Measurements from ENCODE around the gene MPO.

Gene MPO

GRCh38 chr17:58279016-58279711 is 1.6 kb downstream of the MPO start:
- H3K36me3 ChIP-seq (ENCODE audit: control insufficient read depth, insufficient read depth, low read length): no peaks in the 10 kb centered on the region
- H3K4me3 ChIP-seq (ENCODE audit: low read depth, low read length): no peak overlapping the region
- peak overlapping the region; percentile 42 for H2AFZ ChIP-seq
- no peak overlapping the region for H3K9ac ChIP-seq
- no peak for TF ChIP-seq CTCF (IDR thresholded peaks at IDR 0.05)
- no peaks in the 10 kb centered on the region for H3K9me3 ChIP-seq (ENCODE audit: control insufficient read depth, low read length)
- H3K4me1 ChIP-seq: no peaks in the 10 kb centered on the region
- H3K27ac ChIP-seq: no peak overlapping the region
- no peaks in the 10 kb centered on the region for H3K27me3 ChIP-seq (ENCODE audit: control insufficient read depth, insufficient read depth, low read length)
- H3K79me2 ChIP-seq: no peaks in the 10 kb centered on the region
- peak overlapping the region; percentile 40 for H3K4me2 ChIP-seq (ENCODE audit: low read length)

- H3K36me3 ChIP-seq (ENCODE audit: control insufficient read depth, insufficient read depth, low read length): no peaks in the 10 kb centered on the region
- H3K4me3 ChIP-seq (ENCODE audit: low read depth, low read length): no peak overlapping the region
- no peaks in the 10 kb centered on the region for H3K9me3 ChIP-seq (ENCODE audit: control insufficient read depth, low read length)
- no peak overlapping the region for H2AFZ ChIP-seq
- no peak overlapping the region for H3K27ac ChIP-seq
- H3K79me2 ChIP-seq: no peaks in the 10 kb centered on the region
- no peaks in the 10 kb centered on the region for H3K4me1 ChIP-seq
- H3K4me2 ChIP-seq (ENCODE audit: low read length): no peak overlapping the region
- no peaks in the 10 kb centered on the region for H3K27me3 ChIP-seq (ENCODE audit: control insufficient read depth, insufficient read depth, low read length)
- no peak for TF ChIP-seq CTCF (IDR thresholded peaks at IDR 0.05)
- H3K9ac ChIP-seq: no peak overlapping the region
Measured at GRCh38 chr17:58278661-58279015, 2.1 kb downstream of the MPO start.

GRCh38 chr17:58277802-58278595 is 2.7 kb downstream of the MPO start:
- no peak overlapping the region for H3K9ac ChIP-seq
- H3K4me2 ChIP-seq (ENCODE audit: low read length): no peak overlapping the region
- no peaks in the 10 kb centered on the region for H3K4me1 ChIP-seq
- H3K27ac ChIP-seq: no peak overlapping the region
- H2AFZ ChIP-seq: no peak overlapping the region
- H3K36me3 ChIP-seq (ENCODE audit: control insufficient read depth, insufficient read depth, low read length): no peaks in the 10 kb centered on the region
- H3K27me3 ChIP-seq (ENCODE audit: control insufficient read depth, insufficient read depth, low read length): no peaks in the 10 kb centered on the region
- H3K9me3 ChIP-seq (ENCODE audit: control insufficient read depth, low read length): no peaks in the 10 kb centered on the region
- TF ChIP-seq CTCF (IDR thresholded peaks at IDR 0.05): no peak
- H3K4me3 ChIP-seq (ENCODE audit: low read depth, low read length): no peak overlapping the region
- no peaks in the 10 kb centered on the region for H3K79me2 ChIP-seq

- H3K79me2 ChIP-seq: no peaks in the 10 kb centered on the region
- peak; percentile 35 for TF ChIP-seq CTCF (IDR thresholded peaks at IDR 0.05)
- H3K4me3 ChIP-seq (ENCODE audit: low read depth, low read length): no peak overlapping the region
- H3K36me3 ChIP-seq (ENCODE audit: control insufficient read depth, insufficient read depth, low read length): no peaks in the 10 kb centered on the region
- no peaks in the 10 kb centered on the region for H3K4me1 ChIP-seq
- H3K4me2 ChIP-seq (ENCODE audit: low read length): no peak overlapping the region
- no peaks in the 10 kb centered on the region for H3K27me3 ChIP-seq (ENCODE audit: control insufficient read depth, insufficient read depth, low read length)
- H3K9me3 ChIP-seq (ENCODE audit: control insufficient read depth, low read length): no peaks in the 10 kb centered on the region
- no peak overlapping the region for H3K27ac ChIP-seq
- H2AFZ ChIP-seq: no peak overlapping the region
- H3K9ac ChIP-seq: no peak overlapping the region
Measured at GRCh38 chr17:58277107-58277801, 3.5 kb downstream of the MPO start.
